Measurements from ENCODE around the gene C10orf95.
A peak's percentile ranks its signal among the peaks of the same experiment; 100 is the strongest.

C10orf95 gene

DNA sequence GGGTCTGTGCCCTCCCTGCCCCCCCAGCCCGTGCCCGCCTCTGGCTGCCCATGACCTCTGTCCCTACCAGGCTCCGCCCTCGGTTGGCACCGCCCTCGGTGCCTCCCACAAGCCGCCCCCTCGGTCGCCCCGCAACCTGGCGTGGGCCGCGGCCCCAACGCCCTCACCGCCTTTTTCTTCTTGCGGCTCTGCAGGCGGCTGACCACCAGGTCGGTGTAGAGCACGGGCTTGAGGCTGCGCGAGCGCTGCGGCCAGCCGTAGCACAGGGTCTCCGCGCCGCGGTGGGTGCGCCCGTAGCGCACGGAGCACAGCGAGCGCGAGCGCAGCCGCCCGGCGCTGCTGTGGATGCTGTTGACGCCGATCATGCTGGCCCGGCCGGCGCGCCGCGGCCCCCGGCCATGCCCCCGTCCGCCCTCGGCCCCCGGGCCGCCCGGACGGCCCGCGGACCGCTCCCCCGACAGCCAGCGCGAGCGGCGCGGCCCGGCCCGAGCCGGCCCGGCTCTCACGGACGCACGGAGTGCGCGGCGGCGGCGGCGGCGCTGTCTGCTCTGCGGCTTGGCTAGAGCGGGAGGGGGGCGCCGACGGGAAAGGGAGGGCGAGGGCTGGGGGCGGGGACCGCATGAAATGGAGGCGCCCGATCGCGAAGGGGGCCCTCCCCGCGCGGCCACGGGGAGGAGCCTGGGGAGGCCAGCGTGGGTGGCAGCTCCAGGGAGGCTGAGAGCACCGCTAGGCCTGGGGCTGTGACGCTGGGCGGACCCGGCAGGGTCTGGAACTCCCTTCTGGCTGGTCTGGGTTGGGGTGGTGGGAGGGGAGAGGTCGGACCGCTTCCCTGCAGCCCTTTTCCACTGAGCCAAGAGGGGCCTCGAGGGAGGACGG is 42.4 kb downstream of the C10orf95 start:
- H3K27ac Mint-ChIP-seq, result peak overlapping the region; percentile 52
- DNase-seq, result peak; percentile 86
- peak overlapping the region; percentile 75 for H3K4me3 Mint-ChIP-seq
- peak; percentile 55 for ATAC-seq
- no peaks in the 10 kb centered on the region for H3K36me3 Mint-ChIP-seq (ENCODE audit: low read depth)
- peaks cover 23% of the 10 kb centered on the region for H3K27me3 Mint-ChIP-seq
- H3K9me3 Mint-ChIP-seq, result no peaks in the 10 kb centered on the region
- peaks cover 52% of the 10 kb centered on the region for H3K4me1 Mint-ChIP-seq

DNA sequence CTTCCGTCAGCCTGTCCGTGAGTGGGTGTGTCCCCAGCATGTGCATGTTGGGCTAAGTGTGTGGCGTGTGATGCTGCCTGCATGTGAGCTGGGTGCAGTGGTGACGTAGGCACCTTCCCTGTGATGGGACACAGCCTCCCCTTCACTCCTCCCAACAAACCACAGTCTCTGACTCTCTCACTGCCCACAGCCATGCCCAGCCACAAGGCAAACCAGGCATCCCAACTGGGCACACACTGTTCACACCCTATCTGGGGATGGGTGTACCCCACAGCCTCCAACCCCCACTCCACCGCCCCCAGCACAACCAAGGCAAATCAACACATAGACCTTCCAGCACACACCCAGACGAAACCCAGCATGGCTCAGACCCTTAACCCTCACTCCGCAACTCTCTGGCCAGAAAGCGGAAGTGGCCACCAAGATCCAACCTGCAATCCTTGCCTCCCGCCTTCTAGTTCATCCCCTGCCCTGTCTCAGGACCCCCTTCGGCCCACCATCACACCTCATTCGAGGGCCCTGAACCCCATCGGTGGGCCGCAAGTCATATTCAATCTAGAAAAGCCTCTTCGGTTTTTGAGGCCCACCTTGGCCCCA is 43.1 kb downstream of the C10orf95 start:
- H3K27ac Mint-ChIP-seq, result peak overlapping the region; percentile 16
- H3K9me3 Mint-ChIP-seq, result no peaks in the 10 kb centered on the region
- peaks cover 23% of the 10 kb centered on the region for H3K27me3 Mint-ChIP-seq
- H3K4me3 Mint-ChIP-seq, result peak overlapping the region; percentile 66
- H3K4me1 Mint-ChIP-seq, result peaks cover 50% of the 10 kb centered on the region
- peaks cover 2% of the 10 kb centered on the region for H3K36me3 Mint-ChIP-seq (ENCODE audit: low read depth)
- DNase-seq (no peak), ATAC-seq (no peak)

DNA sequence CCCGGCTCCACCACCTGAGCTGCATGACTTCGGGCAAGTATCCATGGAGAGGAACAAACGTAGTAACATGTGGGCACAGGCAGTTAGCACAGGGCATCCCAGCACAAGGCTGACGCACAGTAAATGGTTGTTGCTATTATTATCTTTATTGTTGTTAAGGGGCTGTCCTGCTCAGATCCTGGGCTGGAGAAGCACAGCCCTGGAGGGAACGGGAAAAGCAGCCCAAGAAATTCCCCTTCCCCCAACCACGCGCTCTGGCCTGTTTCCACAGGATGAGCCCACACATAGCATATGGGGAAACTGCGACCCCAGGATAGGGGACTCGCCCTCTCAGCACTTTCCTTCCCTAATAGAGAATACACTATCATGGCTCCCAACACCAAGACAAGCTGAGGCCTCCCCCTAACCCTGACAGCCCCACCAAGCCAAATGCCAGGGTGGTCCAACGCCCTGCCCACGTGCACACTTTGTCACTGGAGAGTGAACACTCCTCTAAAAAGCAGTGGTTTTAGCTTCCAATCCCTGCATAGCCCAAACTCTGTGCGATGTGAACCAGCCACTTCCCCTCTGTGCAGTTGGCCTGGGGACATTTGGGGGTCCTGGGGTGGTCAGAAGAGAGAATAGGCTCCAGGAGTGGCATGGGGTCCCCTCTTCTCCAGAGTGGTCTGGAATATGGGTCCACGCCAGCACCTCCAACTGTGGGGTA is 43.8 kb downstream of the C10orf95 start:
- no peak for ATAC-seq
- H3K27me3 Mint-ChIP-seq, result peaks cover 20% of the 10 kb centered on the region
- no peaks in the 10 kb centered on the region for H3K9me3 Mint-ChIP-seq
- H3K36me3 Mint-ChIP-seq (ENCODE audit: low read depth), result peaks cover 2% of the 10 kb centered on the region
- H3K4me1 Mint-ChIP-seq, result peaks cover 44% of the 10 kb centered on the region
- peak overlapping the region; percentile 14 for H3K27ac Mint-ChIP-seq
- H3K4me3 Mint-ChIP-seq, result peak overlapping the region; percentile 14
- DNase-seq, result no peak

DNA sequence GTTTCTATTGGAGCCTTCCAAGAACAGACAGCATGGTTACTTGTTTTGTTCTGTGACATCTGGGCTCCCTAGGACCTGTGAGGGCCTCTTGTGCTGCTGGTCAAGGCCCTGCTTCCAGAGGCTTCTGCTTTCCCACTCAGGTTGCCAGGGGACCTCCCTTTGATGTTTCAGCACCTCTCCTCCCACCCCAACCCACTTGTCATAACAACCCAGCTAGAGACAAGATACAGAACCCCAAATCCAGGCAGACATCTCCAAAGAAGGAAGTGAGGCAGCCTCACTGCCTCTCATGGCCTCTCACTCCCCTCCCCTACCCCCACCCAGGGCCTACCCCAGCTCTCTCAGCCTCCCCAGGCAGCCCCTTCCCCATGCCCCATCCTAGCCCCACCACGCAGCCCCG is 44.5 kb downstream of the C10orf95 start:
- Mint-ChIP-seq H3K4me3 (no peak overlapping the region), H3K9me3 (no peaks in the 10 kb centered on the region), H3K27me3 (peaks cover 20% of the 10 kb centered on the region), H3K36me3 (ENCODE audit: low read depth) (peaks cover 4% of the 10 kb centered on the region), H3K4me1 (peaks cover 46% of the 10 kb centered on the region), H3K27ac (peak overlapping the region; percentile 60)
- DNase-seq (no peak), ATAC-seq (no peak)

DNA sequence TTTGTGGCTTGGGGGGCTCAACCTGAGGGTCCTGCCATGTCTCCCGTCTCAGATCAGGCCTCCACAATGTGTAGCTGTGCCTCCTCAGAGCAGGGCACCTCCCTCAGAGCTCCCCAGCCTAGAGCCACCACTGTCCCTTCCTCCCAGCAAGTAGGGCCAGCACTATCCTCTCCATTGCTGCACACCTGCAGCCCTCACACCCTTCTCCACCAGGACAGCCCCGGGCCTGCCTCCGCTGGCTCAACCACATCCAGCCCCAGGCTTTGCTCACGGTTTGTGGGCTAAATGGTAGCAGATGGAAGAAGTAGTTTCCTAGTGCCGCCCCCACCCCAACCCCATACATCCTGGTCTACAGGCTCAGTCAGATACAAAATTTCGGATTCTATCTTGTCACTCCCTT is 45.7 kb downstream of the C10orf95 start:
- H3K36me3 Mint-ChIP-seq (ENCODE audit: low read depth), result peaks cover 9% of the 10 kb centered on the region
- no peaks in the 10 kb centered on the region for H3K9me3 Mint-ChIP-seq
- ATAC-seq (peak; percentile 8), DNase-seq (no peak)
- peak overlapping the region; percentile 48 for H3K27ac Mint-ChIP-seq
- no peak overlapping the region for H3K4me3 Mint-ChIP-seq
- H3K4me1 Mint-ChIP-seq, result peaks cover 42% of the 10 kb centered on the region
- peaks cover 10% of the 10 kb centered on the region for H3K27me3 Mint-ChIP-seq

DNA sequence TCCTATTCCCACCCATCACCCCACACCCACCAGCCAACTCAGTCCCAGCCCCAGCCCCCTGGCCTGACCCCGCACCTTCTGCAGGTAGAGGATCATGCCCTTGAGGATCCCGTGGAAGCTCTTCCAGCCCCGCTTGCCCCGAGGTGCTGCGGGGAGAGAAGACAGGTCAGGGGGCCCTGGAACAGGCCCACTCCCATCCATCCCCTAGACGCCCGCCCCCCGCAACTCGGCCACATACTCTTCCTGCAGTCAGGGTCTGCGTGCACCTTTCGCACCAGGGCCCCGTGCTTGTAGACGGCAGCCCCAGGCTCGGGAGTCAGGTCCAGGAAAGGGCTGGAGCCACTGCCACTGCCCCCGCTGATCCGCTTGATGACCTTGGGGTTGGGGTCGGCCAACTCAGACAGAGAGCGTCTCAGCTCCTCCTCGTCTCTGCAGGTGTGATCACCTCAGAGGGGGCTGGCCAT is 46.2 kb downstream of the C10orf95 start:
- peaks cover 39% of the 10 kb centered on the region for H3K4me1 Mint-ChIP-seq
- DNase-seq (no peak), ATAC-seq (no peak)
- H3K9me3 Mint-ChIP-seq, result no peaks in the 10 kb centered on the region
- H3K4me3 Mint-ChIP-seq, result no peak overlapping the region
- peaks cover 10% of the 10 kb centered on the region for H3K27me3 Mint-ChIP-seq
- peaks cover 14% of the 10 kb centered on the region for H3K36me3 Mint-ChIP-seq (ENCODE audit: low read depth)
- H3K27ac Mint-ChIP-seq, result peak overlapping the region; percentile 48

DNA sequence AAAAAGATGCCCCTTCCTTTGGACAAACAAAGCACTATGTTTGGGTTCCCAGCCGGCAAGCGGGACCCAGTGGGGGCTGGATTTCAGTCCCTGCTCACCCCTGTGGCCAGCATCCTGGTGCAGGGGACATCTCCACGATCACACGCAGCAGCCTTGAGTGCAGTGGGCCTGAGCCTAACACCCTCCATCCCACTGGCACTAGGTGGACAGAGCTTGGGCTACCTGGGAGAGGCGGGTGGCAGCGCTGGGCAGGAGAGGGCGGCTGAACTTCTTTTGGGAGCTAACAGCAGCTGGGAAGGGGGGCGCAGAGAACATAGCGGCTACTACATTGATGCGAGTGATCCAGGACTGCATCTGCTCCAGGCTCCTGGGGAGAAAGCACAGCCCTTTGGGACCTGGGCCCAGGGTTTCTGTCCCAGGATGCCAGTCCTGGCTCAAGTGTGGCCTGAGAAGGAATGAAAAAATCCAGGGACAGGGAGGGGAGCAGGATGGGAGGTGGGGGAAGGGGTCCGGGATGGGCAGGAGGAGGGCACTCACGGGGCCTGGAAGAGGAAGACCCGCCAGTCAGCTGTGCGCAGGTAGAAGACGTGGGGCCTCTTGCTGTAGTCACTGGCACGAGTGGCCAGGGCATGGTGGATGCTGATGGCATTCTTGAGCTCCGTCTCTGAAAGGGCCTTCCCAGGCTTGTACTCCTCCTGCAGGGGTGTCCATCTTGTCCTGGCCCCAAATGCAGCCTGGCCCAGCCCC is 46.8 kb downstream of the C10orf95 start:
- peaks cover 19% of the 10 kb centered on the region for H3K36me3 Mint-ChIP-seq (ENCODE audit: low read depth)
- no peak for DNase-seq
- ATAC-seq, result no peak
- H3K27ac Mint-ChIP-seq, result no peak overlapping the region
- no peak overlapping the region for H3K4me3 Mint-ChIP-seq
- H3K9me3 Mint-ChIP-seq, result no peaks in the 10 kb centered on the region
- peaks cover 6% of the 10 kb centered on the region for H3K27me3 Mint-ChIP-seq
- peaks cover 38% of the 10 kb centered on the region for H3K4me1 Mint-ChIP-seq

DNA sequence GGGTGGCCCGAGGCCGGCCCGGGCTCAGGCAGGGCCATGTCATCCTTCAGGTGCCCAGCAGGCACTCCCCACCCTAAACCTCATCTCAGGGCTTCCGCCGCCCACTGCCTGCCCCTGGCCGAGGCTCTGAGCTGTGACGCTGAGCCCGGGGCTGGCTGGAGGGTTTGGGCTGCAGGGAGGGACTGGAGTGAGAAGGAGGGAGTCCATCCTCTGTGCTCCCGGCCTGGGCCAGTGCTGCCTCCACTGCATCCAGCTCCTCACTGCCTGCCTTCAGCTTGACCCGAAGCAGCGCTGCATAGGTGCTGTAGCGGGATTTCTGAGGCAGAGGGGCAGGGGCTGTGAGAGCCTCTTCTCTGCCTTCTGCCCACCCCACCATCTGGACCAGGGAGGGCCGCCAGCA is 48.2 kb downstream of the C10orf95 start:
- Mint-ChIP-seq H3K4me1 (peaks cover 39% of the 10 kb centered on the region), H3K4me3 (no peak overlapping the region), H3K27me3 (peaks cover under 1% of the 10 kb centered on the region), H3K9me3 (no peaks in the 10 kb centered on the region), H3K36me3 (ENCODE audit: low read depth) (peaks cover 27% of the 10 kb centered on the region), H3K27ac (no peak overlapping the region)
- DNase-seq, result no peak
- no peak for ATAC-seq

DNA sequence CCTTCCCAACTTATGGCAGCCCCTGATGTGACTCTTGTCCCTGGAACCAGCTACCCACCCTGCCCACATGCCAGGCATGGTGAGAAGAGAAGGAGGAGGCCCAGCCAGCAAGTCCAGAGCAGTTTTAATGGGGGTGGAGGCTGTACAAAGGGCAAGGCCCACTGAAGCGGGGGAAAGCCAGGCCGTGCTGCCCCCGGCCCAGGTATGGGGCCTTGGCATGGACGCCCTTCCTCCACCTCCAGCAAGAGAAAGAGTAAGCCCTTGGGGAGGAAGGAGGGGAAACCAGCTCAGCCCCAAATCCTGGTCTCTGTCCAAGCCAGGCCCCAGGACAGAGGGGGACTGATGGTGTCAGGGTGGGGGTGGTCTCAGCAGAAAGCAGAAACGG is 48.8 kb downstream of the C10orf95 start:
- ATAC-seq (no peak), DNase-seq (no peak)
- no peaks in the 10 kb centered on the region for H3K27me3 Mint-ChIP-seq
- H3K27ac Mint-ChIP-seq, result peak overlapping the region; percentile 68
- peaks cover 39% of the 10 kb centered on the region for H3K4me1 Mint-ChIP-seq
- no peak overlapping the region for H3K4me3 Mint-ChIP-seq
- H3K36me3 Mint-ChIP-seq (ENCODE audit: low read depth), result peaks cover 33% of the 10 kb centered on the region
- H3K9me3 Mint-ChIP-seq, result no peaks in the 10 kb centered on the region

DNA sequence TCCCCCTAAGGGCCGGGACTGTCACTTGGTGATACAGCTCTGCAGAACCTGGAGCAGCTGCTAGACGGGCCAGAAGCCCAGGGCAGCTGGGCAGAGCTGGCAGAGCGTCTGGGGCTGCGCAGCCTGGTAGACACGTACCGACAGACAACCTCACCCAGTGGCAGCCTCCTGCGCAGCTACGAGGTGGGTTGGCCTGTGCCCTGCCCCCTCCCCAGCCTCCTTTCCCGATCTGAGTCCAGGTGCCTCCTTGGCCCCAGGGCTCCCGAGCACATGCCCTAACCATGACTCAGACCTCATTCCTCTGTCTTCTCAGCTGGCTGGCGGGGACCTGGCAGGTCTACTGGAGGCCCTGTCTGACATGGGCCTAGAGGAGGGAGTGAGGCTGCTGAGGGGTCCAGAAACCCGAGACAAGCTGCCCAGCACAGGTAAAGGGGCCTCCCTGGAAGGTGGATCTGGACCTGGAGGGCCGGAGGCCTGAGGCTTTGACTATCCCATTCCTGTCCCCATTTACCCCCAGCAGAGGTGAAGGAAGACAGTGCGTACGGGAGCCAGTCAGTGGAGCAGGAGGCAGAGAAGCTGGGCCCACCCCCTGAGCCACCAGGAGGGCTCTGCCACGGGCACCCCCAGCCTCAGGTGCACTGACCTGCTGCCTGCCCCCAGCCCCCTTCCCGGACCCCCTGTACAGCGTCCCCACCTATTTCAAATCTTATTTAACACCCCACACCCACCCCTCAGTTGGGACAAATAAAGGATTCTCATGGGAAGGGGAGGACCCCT is 49.4 kb downstream of the C10orf95 start:
- H3K36me3 Mint-ChIP-seq (ENCODE audit: low read depth), result peaks cover 38% of the 10 kb centered on the region

DNA sequence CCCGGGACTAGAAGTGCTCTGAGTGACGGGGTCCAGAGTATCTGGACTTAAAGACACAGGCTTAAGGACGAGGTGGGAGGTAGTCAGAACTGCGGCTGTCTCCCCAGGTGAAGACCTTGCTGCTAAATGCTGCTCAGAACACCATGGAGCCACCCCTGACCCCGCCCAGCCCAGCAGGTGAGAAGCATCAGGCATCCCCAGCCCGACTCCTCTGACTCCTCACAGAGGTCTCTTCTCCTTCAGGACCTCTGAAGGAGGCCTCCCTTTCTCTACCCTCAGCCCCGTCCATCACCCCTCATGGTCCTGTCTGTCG is 50.0 kb downstream of the C10orf95 start:
- Mint-ChIP-seq H3K27ac (no peak overlapping the region), H3K4me3 (peak overlapping the region; percentile 38), H3K9me3 (no peaks in the 10 kb centered on the region), H3K27me3 (no peaks in the 10 kb centered on the region), H3K36me3 (ENCODE audit: low read depth) (peaks cover 44% of the 10 kb centered on the region), H3K4me1 (peaks cover 44% of the 10 kb centered on the region)
- DNase-seq (no peak), ATAC-seq (no peak)

More for the DNA sequence above, 49.4 kb downstream of the C10orf95 start:
- H3K9me3 Mint-ChIP-seq, result no peaks in the 10 kb centered on the region
- ATAC-seq (no peak), DNase-seq (no peak)
- H3K27me3 Mint-ChIP-seq, result no peaks in the 10 kb centered on the region
- peak overlapping the region; percentile 68 for H3K27ac Mint-ChIP-seq
- H3K4me1 Mint-ChIP-seq, result peaks cover 40% of the 10 kb centered on the region
- H3K4me3 Mint-ChIP-seq, result peak overlapping the region; percentile 38

DNA sequence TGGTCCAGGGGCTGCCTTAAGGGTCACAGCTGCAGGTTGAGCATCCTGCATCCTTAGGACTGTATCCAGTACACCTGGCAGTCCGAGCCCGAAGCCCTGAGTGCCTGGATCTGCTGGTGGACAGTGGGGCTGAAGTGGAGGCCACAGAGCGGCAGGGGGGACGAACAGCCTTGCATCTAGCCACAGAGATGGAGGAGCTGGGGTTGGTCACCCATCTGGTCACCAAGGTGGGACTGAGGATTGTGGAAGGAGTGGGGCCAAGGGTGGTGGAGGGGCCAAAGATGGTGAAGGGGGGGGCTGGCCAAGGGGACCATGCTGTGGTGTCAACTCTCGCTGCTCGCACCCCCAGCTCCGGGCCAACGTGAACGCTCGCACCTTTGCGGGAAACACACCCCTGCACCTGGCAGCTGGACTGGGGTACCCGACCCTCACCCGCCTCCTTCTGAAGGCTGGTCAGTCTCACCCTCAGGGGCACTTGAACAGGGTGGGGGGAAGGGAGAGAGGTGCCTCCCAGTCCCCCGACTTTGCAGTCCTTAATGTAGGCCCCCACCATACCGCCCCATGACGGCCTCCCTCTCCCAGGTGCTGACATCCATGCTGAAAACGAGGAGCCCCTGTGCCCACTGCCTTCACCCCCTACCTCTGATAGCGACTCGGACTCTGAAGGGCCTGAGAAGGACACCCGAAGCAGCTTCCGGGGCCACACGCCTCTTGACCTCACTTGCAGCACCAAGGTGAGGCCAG is 50.6 kb downstream of the C10orf95 start:
- H3K4me3 Mint-ChIP-seq, result no peak overlapping the region
- no peak for ATAC-seq
- DNase-seq, result no peak
- H3K36me3 Mint-ChIP-seq (ENCODE audit: low read depth), result peaks cover 49% of the 10 kb centered on the region
- H3K4me1 Mint-ChIP-seq, result peaks cover 41% of the 10 kb centered on the region
- H3K27me3 Mint-ChIP-seq, result no peaks in the 10 kb centered on the region
- H3K9me3 Mint-ChIP-seq, result no peaks in the 10 kb centered on the region
- H3K27ac Mint-ChIP-seq, result peak overlapping the region; percentile 31

DNA sequence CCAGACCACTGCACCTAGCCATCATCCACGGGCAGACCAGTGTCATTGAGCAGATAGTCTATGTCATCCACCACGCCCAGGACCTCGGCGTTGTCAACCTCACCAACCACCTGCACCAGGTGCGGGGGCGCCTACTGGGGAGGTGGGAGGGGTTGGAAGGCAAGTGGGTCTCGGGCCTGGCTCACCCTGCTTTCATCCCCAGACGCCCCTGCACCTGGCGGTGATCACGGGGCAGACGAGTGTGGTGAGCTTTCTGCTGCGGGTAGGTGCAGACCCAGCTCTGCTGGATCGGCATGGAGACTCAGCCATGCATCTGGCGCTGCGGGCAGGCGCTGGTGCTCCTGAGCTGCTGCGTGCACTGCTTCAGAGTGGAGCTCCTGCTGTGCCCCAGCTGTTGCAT is 51.3 kb downstream of the C10orf95 start:
- Mint-ChIP-seq H3K9me3 (no peaks in the 10 kb centered on the region), H3K4me3 (peak overlapping the region; percentile 99), H3K27me3 (no peaks in the 10 kb centered on the region), H3K27ac (peak overlapping the region; percentile 75), H3K4me1 (peaks cover 38% of the 10 kb centered on the region), H3K36me3 (ENCODE audit: low read depth) (peaks cover 50% of the 10 kb centered on the region)
- ATAC-seq, result no peak
- no peak for DNase-seq
